ENCODE measurements around the gene HESX1.

DNA sequence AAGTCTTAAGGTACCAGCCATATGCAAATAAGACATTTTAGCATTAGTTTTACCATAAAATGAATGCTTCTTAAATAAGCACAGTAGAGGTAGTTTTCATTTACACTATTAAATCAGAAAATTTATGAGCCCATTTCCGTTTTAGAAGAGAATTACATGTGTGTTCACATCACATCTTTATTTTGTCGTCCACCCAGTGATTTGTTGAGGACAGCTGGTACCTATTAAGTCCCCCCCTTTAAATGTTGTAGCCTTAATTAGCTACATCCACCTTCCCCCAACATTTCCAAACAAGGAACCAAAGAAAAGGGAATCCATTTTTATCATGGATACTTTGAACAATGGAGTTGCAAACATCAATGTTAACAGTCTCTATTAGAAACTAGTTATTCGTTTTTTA, 41.5 kb downstream of the HESX1 start:
- TF ChIP-seq, protein P1, sequence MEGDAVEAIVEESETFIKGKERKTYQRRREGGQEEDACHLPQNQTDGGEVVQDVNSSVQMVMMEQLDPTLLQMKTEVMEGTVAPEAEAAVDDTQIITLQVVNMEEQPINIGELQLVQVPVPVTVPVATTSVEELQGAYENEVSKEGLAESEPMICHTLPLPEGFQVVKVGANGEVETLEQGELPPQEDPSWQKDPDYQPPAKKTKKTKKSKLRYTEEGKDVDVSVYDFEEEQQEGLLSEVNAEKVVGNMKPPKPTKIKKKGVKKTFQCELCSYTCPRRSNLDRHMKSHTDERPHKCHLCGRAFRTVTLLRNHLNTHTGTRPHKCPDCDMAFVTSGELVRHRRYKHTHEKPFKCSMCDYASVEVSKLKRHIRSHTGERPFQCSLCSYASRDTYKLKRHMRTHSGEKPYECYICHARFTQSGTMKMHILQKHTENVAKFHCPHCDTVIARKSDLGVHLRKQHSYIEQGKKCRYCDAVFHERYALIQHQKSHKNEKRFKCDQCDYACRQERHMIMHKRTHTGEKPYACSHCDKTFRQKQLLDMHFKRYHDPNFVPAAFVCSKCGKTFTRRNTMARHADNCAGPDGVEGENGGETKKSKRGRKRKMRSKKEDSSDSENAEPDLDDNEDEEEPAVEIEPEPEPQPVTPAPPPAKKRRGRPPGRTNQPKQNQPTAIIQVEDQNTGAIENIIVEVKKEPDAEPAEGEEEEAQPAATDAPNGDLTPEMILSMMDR (IDR thresholded peaks at IDR 0.05) = no peak
- TF ChIP-seq POLR2A (IDR thresholded peaks at IDR 0.05) = no peak
